ENCODE data around the gene GABRR3.

GABRR3 gene

GRCh38 chr3:97988784-97989568, 46.1 kb downstream of the GABRR3 start:
- DNase-seq: no peak

- no peak for DNase-seq
Observed at GRCh38 chr3:97987306-97987705, 47.8 kb downstream of the GABRR3 start.

GRCh38 chr3:97983933-97984491, 51.1 kb downstream of the GABRR3 start:
- no peak for DNase-seq

DNA sequence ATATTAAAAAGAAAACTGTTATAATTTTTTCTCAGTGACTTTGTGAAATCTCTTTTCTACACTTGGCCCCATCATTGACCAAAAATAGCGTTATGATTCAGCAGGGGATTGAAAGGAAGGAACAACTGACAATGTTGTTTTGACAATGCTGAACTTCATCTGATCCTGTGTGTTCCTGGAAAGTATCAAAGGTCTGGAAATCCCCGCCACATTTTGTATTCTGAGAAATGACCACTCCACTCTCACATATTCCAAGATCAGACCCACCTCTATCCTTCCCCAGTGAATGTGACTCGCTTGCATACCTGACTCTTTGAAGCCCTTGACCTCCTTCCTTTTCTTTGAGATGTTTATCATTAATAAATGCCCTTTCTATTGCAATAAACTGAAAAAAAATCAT, 53.2 kb downstream of the GABRR3 start:
- DNase-seq: no peak

- DNase-seq: no peak
Observed at GRCh38 chr3:97979610-97980009, 55.5 kb downstream of the GABRR3 start.

DNA sequence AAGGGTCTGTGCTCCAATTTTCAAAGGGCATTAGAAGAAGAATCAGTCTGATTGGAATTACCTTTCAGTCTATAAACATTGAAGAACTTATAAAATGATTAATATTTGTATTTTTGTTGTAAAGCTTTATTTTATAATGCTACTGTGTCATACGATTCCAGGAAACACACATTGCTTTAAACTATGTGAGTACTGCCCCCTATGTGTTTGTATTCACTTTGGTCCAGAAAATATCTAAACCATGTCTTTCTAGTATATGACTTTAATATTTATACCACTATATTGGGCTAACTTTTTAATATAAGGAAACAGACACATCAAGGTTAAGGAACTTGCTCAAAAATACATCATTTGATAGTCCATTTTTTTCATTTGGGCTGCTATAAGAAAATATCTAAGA, 59.6 kb downstream of the GABRR3 start:
- DNase-seq: no peak

DNA sequence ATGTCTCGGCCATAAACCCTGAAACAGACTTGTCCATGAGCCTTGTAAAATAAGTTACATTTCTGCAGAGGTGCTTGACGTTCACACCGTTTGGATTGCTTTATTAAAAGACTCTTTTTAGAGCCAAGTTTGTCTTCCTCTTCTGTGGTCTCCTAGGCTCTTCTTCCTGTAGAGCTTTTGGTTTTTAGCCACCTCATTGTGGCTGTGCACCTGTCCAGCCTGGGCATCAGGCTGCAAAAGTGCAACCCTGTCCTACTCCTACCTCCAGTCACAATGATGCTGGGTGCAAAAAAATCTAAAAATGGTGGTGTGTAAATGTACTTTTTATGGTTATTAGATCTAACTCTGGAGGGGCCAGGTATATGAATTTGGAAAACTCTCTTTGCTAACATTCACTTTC, 60.1 kb downstream of the GABRR3 start:
- no peak for DNase-seq

GRCh38 chr3:97972976-97973375, 62.1 kb downstream of the GABRR3 start:
- DNase-seq: no peak

DNA sequence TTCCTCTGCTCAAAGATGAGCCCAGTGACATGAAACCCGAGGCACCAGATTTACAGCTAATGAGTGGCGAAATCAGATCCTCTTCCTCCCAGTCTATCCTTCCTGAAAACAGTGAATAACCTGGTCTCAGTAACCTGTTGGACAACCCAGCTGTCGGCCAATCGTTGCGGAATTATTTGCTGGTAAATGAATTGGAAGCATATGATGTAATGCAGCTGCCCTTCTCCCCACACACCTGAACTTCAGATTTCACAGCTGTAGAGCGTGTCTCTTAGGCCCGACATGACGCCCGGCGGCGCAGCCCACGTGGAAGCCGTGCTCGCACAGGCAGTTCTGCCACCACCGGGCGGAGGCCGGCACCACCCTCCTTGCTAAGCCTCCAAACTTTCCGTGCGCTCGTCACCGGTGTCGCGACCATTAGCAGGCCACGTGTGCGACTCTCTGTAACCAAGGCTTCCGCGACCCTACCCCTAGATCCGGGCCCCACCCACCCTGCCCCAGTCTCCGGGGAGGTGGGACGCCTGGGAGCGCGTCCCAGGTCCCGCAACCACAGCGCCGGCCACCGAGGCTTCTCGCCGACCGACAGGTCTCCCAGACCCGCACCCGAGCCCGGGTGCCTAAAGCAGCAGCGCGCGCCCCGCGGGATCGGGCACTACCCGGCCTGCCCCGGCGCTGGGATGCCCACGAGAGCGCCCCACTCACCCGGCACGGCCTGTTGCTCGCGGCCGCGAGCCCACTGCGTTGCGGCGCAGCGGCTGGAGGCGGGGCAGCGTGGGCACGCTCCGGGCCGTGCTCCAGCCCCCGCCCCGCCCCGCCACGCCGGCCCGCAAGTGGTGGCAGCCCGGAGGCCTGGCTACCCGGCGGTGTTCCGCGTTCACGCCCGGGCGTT, 63.2 kb downstream of the GABRR3 start, which contains the start of gene RIOX2:
Gene RIOX2, minus strand, starts transcription at position 753 of the 889 bp plus-strand sequence. CDS start 4,838 bp downstream, outside the sequence.
- peak; percentile 58 for DNase-seq

DNA sequence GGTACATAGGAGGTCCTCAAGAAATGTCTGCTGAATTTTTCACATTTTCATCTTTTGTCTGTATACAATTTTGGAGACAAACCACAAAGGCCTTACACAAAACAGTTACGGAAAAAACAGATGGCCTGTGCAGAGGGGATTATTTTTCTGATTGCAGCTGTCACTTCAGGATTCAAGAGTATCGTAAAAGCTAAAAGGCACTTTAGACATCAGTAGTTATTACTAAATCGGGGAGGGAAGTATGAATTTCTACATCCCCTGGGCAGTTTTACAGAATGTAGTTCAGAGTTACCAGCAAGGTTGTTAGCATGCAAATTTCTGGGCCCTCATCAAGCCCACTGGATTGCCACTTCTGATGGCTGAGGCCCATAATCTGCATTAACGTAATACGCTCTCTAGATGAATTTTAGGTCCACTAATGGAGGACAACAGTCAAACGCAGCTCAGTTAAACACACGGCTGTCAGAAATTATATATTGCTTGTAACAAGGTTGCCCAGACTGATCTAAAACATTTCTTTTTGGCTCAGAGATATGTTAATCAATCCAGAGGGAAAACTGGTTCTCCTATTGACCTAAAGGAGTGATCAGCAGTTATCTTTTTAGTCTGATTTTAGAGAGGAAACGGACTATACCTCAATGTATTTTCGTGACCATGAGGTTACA, 64.0 kb downstream of the GABRR3 start:
- peak; percentile 65 for DNase-seq

DNA sequence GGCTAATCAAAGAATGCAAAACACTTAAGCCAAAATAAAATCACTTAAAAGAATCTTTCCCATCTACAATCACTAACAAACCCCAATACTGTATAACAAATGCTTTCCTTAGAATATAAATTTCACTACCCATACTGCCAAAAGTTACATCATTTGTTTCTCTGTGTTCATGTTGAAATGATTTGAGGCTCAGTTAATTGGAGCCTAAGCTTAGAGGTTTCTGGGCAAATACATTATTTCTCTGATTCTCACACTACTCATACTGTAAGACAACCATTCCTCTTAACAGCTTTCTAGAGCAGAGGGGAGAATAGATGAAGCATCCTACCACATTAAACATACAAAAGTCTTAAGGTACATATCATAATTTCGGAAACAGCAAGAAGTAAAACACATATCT, 65.0 kb downstream of the GABRR3 start:
- no peak for DNase-seq

- DNase-seq: no peak
Observed at GRCh38 chr3:97969541-97969940, 65.6 kb downstream of the GABRR3 start.

DNA sequence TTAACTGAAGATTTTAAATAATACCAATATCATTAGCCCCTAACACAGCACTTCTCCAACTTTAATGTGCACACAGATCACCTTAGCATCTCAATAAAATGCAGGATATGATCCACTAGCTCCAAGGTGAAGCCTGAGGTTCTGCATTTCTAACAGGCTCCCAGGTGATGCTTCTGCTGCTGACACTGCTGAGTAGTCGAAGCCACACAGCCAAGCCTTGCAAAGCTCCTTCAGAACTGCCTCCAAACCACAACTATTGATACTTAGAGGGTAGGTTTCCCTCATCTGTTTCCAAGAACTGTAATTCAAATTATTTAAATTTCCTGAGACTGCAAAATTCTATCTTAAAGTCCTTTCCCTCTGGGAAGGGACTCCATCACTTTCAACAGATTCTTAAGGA, 66.7 kb downstream of the GABRR3 start:
- DNase-seq: no peak

DNA sequence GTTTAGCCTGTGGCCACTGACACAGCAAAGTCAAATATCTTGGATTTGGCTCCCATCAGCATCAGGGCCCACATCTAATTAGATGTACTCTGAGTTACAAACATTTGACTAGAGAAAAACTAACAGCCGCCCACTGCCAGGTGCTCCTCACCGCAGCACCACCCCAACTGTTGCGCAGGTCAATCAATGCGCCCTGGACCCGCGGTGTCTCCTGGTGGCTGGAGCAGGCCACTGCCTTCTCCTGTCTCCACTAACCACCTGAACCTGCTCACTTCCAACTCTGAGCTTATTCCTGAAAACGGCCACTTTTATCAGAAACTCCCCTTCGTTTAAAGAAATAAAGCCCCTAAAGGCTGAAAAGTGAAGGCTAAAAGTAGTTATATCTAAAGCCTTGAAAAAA, 67.1 kb downstream of the GABRR3 start:
- DNase-seq: no peak

DNA sequence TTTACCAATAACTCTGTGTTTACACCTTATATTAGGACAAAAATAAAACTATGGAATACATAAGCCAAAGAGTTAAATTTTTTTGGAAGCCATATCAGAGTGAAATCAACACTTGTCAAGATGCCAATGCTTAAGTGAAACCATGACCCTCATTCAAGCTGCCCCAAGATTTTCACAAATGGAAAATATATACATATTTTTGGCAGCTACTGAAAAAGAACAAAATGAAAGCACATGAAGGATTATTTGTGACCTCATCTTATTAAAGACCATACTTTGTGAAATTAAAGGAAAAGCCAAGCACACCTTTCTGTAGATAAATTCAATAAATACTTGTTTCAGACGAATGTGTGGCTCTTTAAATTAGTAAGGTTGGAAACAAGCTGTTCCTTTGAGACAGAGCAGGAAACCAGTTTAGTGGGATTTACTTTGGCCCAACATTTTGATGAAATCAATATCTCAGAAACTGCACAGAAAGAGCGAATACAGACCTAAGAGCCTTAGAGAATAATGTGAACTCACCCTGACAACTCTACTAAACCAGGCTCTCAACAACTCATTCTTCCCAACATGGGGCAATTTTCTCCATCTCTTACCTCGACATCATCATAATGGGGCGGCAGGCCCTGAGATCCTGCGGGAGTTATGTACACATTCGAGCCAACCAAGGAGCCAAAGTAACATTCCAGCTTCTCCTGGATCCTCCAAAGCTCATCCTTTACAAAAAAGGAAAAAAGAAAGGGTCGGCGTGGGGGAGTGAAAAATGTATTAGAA, 73.9 kb downstream of the GABRR3 start:
- DNase-seq: no peak

DNA sequence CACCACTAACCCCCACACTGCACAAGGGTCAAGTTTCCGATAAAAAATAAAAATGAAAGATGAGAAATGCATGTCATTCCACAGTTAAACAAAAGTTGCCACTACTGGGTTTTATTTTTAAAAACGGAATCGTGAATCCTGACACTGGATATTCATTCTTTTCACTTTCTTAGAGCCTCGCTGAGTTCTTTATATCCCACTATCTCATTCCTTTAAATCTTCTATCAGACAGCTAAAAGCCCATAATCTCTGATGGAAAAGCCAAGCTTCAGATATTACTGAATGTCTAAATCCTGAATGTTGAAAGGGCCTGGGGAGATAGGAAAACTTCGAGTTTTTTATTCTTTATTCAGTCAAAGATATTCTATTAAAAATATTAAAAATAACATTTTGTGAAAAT, 74.6 kb downstream of the GABRR3 start:
- no peak for DNase-seq

- DNase-seq: no peak
Observed at GRCh38 chr3:97959872-97960271, 75.2 kb downstream of the GABRR3 start.

DNA sequence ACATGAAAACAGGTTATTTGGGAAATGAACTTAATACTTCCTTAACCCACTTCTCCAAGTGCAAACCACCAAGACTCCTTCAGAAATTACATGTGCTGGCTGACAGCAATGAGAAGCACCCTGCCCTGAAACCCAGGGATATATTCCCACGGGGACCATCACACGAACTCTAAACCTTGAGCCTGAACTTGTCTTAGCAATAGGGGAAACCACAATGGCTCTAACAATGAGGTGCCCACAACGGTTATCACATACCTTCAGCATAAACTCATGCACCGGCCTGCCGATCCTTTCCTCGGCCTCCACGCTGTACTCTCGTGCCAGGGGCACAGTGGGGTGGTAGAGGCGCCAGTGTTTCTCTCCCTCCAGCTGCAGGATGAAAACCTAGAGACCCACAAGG, 76.3 kb downstream of the GABRR3 start:
- peak; percentile 32 for DNase-seq

DNA sequence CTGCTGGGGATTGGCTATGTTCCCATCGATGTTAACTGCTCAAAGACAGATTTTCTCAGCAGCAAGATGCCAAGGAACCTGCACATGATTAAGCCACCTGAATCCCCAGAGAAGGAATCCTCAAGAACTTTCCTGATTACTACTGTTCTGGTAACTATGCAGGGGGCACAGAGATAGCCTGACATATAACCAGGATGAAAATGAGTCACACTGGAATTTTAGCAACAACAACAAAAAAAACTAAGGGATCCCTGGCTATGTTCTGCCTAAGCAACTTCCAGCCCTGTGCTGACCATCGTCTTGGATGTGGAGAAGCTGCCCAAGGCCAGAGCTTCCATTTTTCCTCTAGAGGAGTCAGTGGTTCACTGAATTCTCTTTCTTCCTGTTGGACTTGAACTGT, 76.7 kb downstream of the GABRR3 start:
- DNase-seq: peak; percentile 32

- peak; percentile 35 for DNase-seq
Observed at GRCh38 chr3:97957617-97958311, 77.4 kb downstream of the GABRR3 start.

DNA sequence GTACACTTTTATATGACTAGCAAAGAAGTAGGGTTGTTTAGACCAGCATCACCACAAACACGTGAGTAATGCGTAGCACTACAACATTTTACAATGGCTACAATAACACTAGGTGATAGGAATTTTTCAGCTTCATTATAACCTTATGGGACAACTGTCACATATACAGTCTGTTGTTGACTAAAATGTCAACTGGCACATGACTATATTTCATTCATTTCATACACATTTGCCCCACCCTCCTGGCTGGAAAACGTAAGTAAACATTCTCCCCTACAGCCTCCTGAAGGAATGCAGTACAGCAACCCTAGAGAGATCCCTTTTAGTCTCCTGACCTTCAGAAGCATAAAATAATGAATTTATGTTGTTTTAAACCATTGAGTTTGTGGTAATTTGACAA, 79.1 kb downstream of the GABRR3 start:
- DNase-seq: no peak

All from DMS79 treated with DMSO at 0.1 percent for 48 hours (cell line).